Measurements from ENCODE around the gene SUSD3. TPM values are rescaled to one million over a fixed set of nuclear protein-coding genes. Genes with fewer than 3 reads are reported as not detected.

SUSD3 gene
- total and polyA plus RNA-seq, 10 of the 15 experiments (the other 5 are each of a cell fraction or from before 2014, with no cell fraction given) = 2.5 to 92.0 (median 31.1) TPM

GRCh38 chr9:93114984-93115335 lies 56.5 kb downstream of the SUSD3 start:
- Histone ChIP-seq H4K20me1 (ENCODE audit: control insufficient read depth, insufficient read depth) (no peaks in the 10 kb centered on the region), H3K9me3 (replicated peaks; ENCODE audit: control insufficient read depth, insufficient read depth, low read length) (no peaks in the 10 kb centered on the region), H2AFZ (ENCODE audit: control insufficient read depth, low read depth, low read length) (no peak overlapping the region), H3K4me3 (no peak overlapping the region), H3K4me2 (ENCODE audit: control insufficient read depth, insufficient read depth) (no peak overlapping the region), H3K79me2 (ENCODE audit: control insufficient read depth, insufficient read depth, low read length) (no peaks in the 10 kb centered on the region), H3K27ac (ENCODE audit: control insufficient read depth, insufficient read depth) (no peak overlapping the region), H3K4me1 (ENCODE audit: control insufficient read depth, insufficient read depth, low read length) (peaks cover 7% of the 10 kb centered on the region), H3K27me3 (replicated peaks in 1 of 2; ENCODE audit: control insufficient read depth in 2 of 2, insufficient read depth in 2 of 2, low read length in 1 of 2) (no peaks in the 10 kb centered on the region), H3K36me3 (ENCODE audit: control insufficient read depth in 2 of 2, insufficient read depth in 2 of 2, low read length in 1 of 2) (peaks cover 0 to 6% of the 10 kb centered on the region in 2 experiments; a peak in 2 of 4 replicates), H3K9ac (ENCODE audit: control insufficient read depth, insufficient read depth, low read length) (no peak overlapping the region)
- TF ChIP-seq PML (IDR thresholded peaks at IDR 0.05; ENCODE audit: low read length) = no peak
- TF ChIP-seq PBX3 (IDR thresholded peaks at IDR 0.05; ENCODE audit: insufficient replicate concordance, low read depth, low read length) = no peak
- no peak for TF ChIP-seq CBX3 (IDR thresholded peaks at IDR 0.05; ENCODE audit: borderline replicate concordance, low read depth)
- TF ChIP-seq CREM (IDR thresholded peaks at IDR 0.05; ENCODE audit: low read depth) = no peak
- no peak for TF ChIP-seq IKZF1 (conservative IDR thresholded peaks at IDR 0.05)
- TF ChIP-seq FOXM1 (IDR thresholded peaks at IDR 0.05; ENCODE audit: low read depth, low read length) = no peak
- TF ChIP-seq DPF2 (IDR thresholded peaks at IDR 0.05) = no peak
- no peak for TF ChIP-seq ZNF274 (IDR thresholded peaks at IDR 0.05; ENCODE audit: insufficient read depth, insufficient read length)
- TF ChIP-seq ZNF217 (IDR thresholded peaks at IDR 0.05) = no peak
- no peak for TF ChIP-seq CBX5 (IDR thresholded peaks at IDR 0.05; ENCODE audit: low read depth)
- TF ChIP-seq RCOR1 (conservative IDR thresholded peaks at IDR 0.05; ENCODE audit: low read depth, low read length) = no peak
- no peak for TF ChIP-seq NFXL1 (IDR thresholded peaks at IDR 0.05; ENCODE audit: borderline replicate concordance)
- TF ChIP-seq TARDBP (IDR thresholded peaks at IDR 0.05; ENCODE audit: borderline replicate concordance) = no peak
- TF ChIP-seq MYB (IDR thresholded peaks at IDR 0.05; ENCODE audit: borderline replicate concordance, low read depth, low read length) = no peak
- TF ChIP-seq GABPA (IDR thresholded peaks at IDR 0.05; ENCODE audit: low read depth) = no peak
- no peak for TF ChIP-seq NFIC (IDR thresholded peaks at IDR 0.05; ENCODE audit: low read depth, low read length)
- TF ChIP-seq CTCF (IDR thresholded peaks at IDR 0.05 in 2 of 3, conservative IDR thresholded peaks at IDR 0.05 in 1 of 3; ENCODE audit: control insufficient read depth in 2 of 3, extremely low read depth in 1 of 3, insufficient read depth in 1 of 3, low read depth in 3 of 3, low read length in 3 of 3) = no peak
- intact Hi-C loops (cut with micrococcal nuclease; ENCODE audit: unreplicated experiment) (no loop called here), in situ Hi-C loops (cut with MboI) (no loop called here)
- POLR2A ChIA-PET = interaction anchor here (0.6 kb wide), 1 partner anchor 12 kb away, joined by 6 read pairs; no protein-coding TSS in a partner anchor
- no peak for FAIRE-seq
- no peak for ATAC-seq
- CTCF ChIA-PET = interaction anchor here (0.6 to 0.7 kb wide), 2 partner anchors 10 to 340 kb away, joined by 3 read pairs; no protein-coding TSS in a partner anchor
- 55% methylated on average over 5 of the region's 5 CpGs for WGBS (ENCODE audit: insufficient coverage, insufficient replicate concordance, low lambda C conversion rate, missing lambda C conversion rate)
- RAD21 ChIA-PET (ENCODE audit: unreplicated experiment) = no interaction called here
- SMC1A ChIA-PET (ENCODE audit: uncharacterized antibody, unreplicated experiment) = no interaction called here
- DNase-seq (ENCODE audit: low read depth, low spot score) = no peak
- no TSS peak for BruUV-seq (replicated peaks)
